Sigmoid colon (tissue), 4 donors: ENCODE data around the gene PTPRT.

Experiments
- CTCF ChIP-seq, 4 experiments: fragments of 450-650 bp in 3 of 4; fragments of 200-600 bp in 1 of 4; IDR thresholded peaks; one replicate each; pipeline ENCODE4 v1.5.1; 2016 to 2019; ENCODE audit warnings: antibody characterized with exemption in 4 of 4, mild to moderate bottlenecking in 3 of 4, moderate library complexity in 2 of 4
- EP300 ChIP-seq, 4 donors: sonication (generic); formaldehyde crosslinking; IDR thresholded peaks; one replicate each; pipeline ENCODE4 v1.6.1; 2017; ENCODE audit warnings: antibody characterized with exemption in 4 of 4
- POLR2A ChIP-seq, 2 donors: fragments of 450-650 bp; IDR thresholded peaks; one replicate each; pipeline ENCODE4 v1.6.1; 2016; ENCODE audit warnings: antibody characterized with exemption in 2 of 2, mild to moderate bottlenecking in 2 of 2, moderate library complexity in 2 of 2
- POLR2AphosphoS5 ChIP-seq, 4 donors: sonication (generic); formaldehyde crosslinking; IDR thresholded peaks; one replicate each; pipeline ENCODE4 v1.6.1; 2017; ENCODE audit warnings: antibody characterized with exemption in 4 of 4

DNA sequence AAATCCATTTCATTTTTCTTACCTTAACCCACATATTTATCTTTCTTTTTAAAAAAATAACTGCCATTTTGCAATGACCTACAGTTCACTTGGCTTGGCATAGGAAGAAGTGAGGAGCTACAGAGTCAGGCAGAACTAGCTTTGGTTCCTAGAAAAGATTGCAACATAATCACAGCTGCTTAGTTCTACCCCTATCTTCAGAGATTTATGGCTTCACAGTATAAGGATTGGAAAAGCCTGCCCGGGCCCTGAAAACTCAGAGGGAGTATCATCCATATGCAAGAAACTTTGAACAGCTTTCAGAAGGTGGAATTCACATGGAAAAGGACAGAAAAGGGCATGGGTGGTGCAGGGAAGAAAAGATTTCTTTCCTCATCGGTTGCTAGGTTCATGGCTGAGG lies 797.3 kb downstream of the PTPRT start:
- TF ChIP-seq CTCF (IDR thresholded peaks at IDR 0.05) (no peak), POLR2A (IDR thresholded peaks at IDR 0.05) (no peak), POLR2AphosphoS5 (IDR thresholded peaks at IDR 0.05) (no peak), EP300 (IDR thresholded peaks at IDR 0.05) (no peak)
